Neural progenitor cell (in vitro differentiated cells): ENCODE results near the gene ZDHHC8.

Experiments used
- CTCF ChIP-seq: fragments of 200-600 bp; sonication (generic); IDR thresholded peaks from 2 replicates; pipeline ENCODE4 v1.5.1; 2017; ENCODE audit warnings: antibody characterized with exemption, mild to moderate bottlenecking
- EZH2phosphoT487 ChIP-seq: fragments of 200-600 bp; sonication (generic); IDR thresholded peaks from 2 replicates; pipeline ENCODE4 v1.6.1; 2017; ENCODE audit warnings: antibody characterized with exemption

- no peak for TF ChIP-seq CTCF
- TF ChIP-seq EZH2phosphoT487: no peak
Measured at GRCh38 chr22:20150381-20151275, 19.0 kb downstream of the ZDHHC8 start, which contains the start of gene CCDC188.
